Measurements from ENCODE around the gene ENAH.

The ENAH gene

GRCh38 chr1:225595974-225596551 lies 56.9 kb downstream of the ENAH start:
- Histone ChIP-seq H3K4me1 (ENCODE audit: control insufficient read depth in 2 of 2, insufficient read depth in 2 of 2, low read length in 2 of 2) (no peaks in the 10 kb centered on the region), H3K36me3 (ENCODE audit: control insufficient read depth in 2 of 2, insufficient read depth in 2 of 2, low read length in 2 of 2) (no peaks in the 10 kb centered on the region), H3K9me3 (ENCODE audit: control insufficient read depth in 2 of 2, low read length in 2 of 2) (no peaks in the 10 kb centered on the region), H3K4me3 (ENCODE audit: low read length in 2 of 2) (no peak overlapping the region), H3K27me3 (ENCODE audit: control insufficient read depth in 2 of 2, insufficient read depth in 2 of 2, low read length in 2 of 2) (no peaks in the 10 kb centered on the region), H3K27ac (ENCODE audit: low read depth in 2 of 2, low read length in 2 of 2) (no peak overlapping the region), H3K9ac (ENCODE audit: low read depth in 1 of 2, low read length in 2 of 2) (no peak overlapping the region)

GRCh38 chr1:225595452-225595851 lies 57.5 kb downstream of the ENAH start:
- H3K36me3 ChIP-seq (ENCODE audit: control insufficient read depth in 2 of 2, insufficient read depth in 2 of 2, low read length in 2 of 2) = no peaks in the 10 kb centered on the region
- no peak overlapping the region for H3K27ac ChIP-seq (ENCODE audit: low read depth in 2 of 2, low read length in 2 of 2)
- H3K27me3 ChIP-seq (ENCODE audit: control insufficient read depth in 2 of 2, insufficient read depth in 2 of 2, low read length in 2 of 2) = no peaks in the 10 kb centered on the region
- H3K4me1 ChIP-seq (ENCODE audit: control insufficient read depth in 2 of 2, insufficient read depth in 2 of 2, low read length in 2 of 2) = no peaks in the 10 kb centered on the region
- no peak overlapping the region for H3K9ac ChIP-seq (ENCODE audit: low read depth in 1 of 2, low read length in 2 of 2)
- H3K4me3 ChIP-seq (ENCODE audit: low read length in 2 of 2) = no peak overlapping the region
- no peaks in the 10 kb centered on the region for H3K9me3 ChIP-seq (ENCODE audit: control insufficient read depth in 2 of 2, low read length in 2 of 2)

- no peak overlapping the region for H3K9ac ChIP-seq (ENCODE audit: low read depth in 1 of 2, low read length in 2 of 2)
- no peaks in the 10 kb centered on the region for H3K27me3 ChIP-seq (ENCODE audit: control insufficient read depth in 2 of 2, insufficient read depth in 2 of 2, low read length in 2 of 2)
- H3K27ac ChIP-seq (ENCODE audit: low read depth in 2 of 2, low read length in 2 of 2) = no peak overlapping the region
- no peaks in the 10 kb centered on the region for H3K36me3 ChIP-seq (ENCODE audit: control insufficient read depth in 2 of 2, insufficient read depth in 2 of 2, low read length in 2 of 2)
- H3K4me1 ChIP-seq (ENCODE audit: control insufficient read depth in 2 of 2, insufficient read depth in 2 of 2, low read length in 2 of 2) = no peaks in the 10 kb centered on the region
- H3K9me3 ChIP-seq (ENCODE audit: control insufficient read depth in 2 of 2, low read length in 2 of 2) = no peaks in the 10 kb centered on the region
- H3K4me3 ChIP-seq (ENCODE audit: low read length in 2 of 2) = no peak overlapping the region
These were observed 59.5 kb downstream of the ENAH start for GRCh38 chr1:225593414-225593813.

- no peaks in the 10 kb centered on the region for H3K4me1 ChIP-seq (ENCODE audit: control insufficient read depth in 2 of 2, insufficient read depth in 2 of 2, low read length in 2 of 2)
- no peaks in the 10 kb centered on the region for H3K27me3 ChIP-seq (ENCODE audit: control insufficient read depth in 2 of 2, insufficient read depth in 2 of 2, low read length in 2 of 2)
- no peaks in the 10 kb centered on the region for H3K9me3 ChIP-seq (ENCODE audit: control insufficient read depth in 2 of 2, low read length in 2 of 2)
- H3K4me3 ChIP-seq (ENCODE audit: low read length in 2 of 2) = no peak overlapping the region
- H3K9ac ChIP-seq (ENCODE audit: low read depth in 1 of 2, low read length in 2 of 2) = no peak overlapping the region
- H3K27ac ChIP-seq (ENCODE audit: low read depth in 2 of 2, low read length in 2 of 2) = no peak overlapping the region
- no peaks in the 10 kb centered on the region for H3K36me3 ChIP-seq (ENCODE audit: control insufficient read depth in 2 of 2, insufficient read depth in 2 of 2, low read length in 2 of 2)
These were observed 60.4 kb downstream of the ENAH start for GRCh38 chr1:225592362-225593025.

GRCh38 chr1:225587310-225587709 lies 65.6 kb downstream of the ENAH start:
- Histone ChIP-seq H3K36me3 (ENCODE audit: control insufficient read depth in 2 of 2, insufficient read depth in 2 of 2, low read length in 2 of 2) (no peaks in the 10 kb centered on the region), H3K4me3 (ENCODE audit: low read length in 2 of 2) (no peak overlapping the region), H3K9me3 (ENCODE audit: control insufficient read depth in 2 of 2, low read length in 2 of 2) (no peaks in the 10 kb centered on the region), H3K9ac (ENCODE audit: low read depth in 1 of 2, low read length in 2 of 2) (no peak overlapping the region), H3K27me3 (ENCODE audit: control insufficient read depth in 2 of 2, insufficient read depth in 2 of 2, low read length in 2 of 2) (no peaks in the 10 kb centered on the region), H3K27ac (ENCODE audit: low read depth in 2 of 2, low read length in 2 of 2) (no peak overlapping the region), H3K4me1 (ENCODE audit: control insufficient read depth in 2 of 2, insufficient read depth in 2 of 2, low read length in 2 of 2) (no peaks in the 10 kb centered on the region)

GRCh38 chr1:225581186-225581585 lies 71.7 kb downstream of the ENAH start:
- Histone ChIP-seq H3K27me3 (ENCODE audit: control insufficient read depth in 2 of 2, insufficient read depth in 2 of 2, low read length in 2 of 2) (no peaks in the 10 kb centered on the region), H3K9ac (ENCODE audit: low read depth in 1 of 2, low read length in 2 of 2) (no peak overlapping the region), H3K4me3 (ENCODE audit: low read length in 2 of 2) (no peak overlapping the region), H3K4me1 (ENCODE audit: control insufficient read depth in 2 of 2, insufficient read depth in 2 of 2, low read length in 2 of 2) (no peaks in the 10 kb centered on the region), H3K9me3 (ENCODE audit: control insufficient read depth in 2 of 2, low read length in 2 of 2) (no peaks in the 10 kb centered on the region), H3K36me3 (ENCODE audit: control insufficient read depth in 2 of 2, insufficient read depth in 2 of 2, low read length in 2 of 2) (no peaks in the 10 kb centered on the region), H3K27ac (ENCODE audit: low read depth in 2 of 2, low read length in 2 of 2) (no peak overlapping the region)

GRCh38 chr1:225580238-225581099 lies 72.5 kb downstream of the ENAH start:
- Histone ChIP-seq H3K27me3 (ENCODE audit: control insufficient read depth in 2 of 2, insufficient read depth in 2 of 2, low read length in 2 of 2) (no peaks in the 10 kb centered on the region), H3K4me3 (ENCODE audit: low read length in 2 of 2) (no peak overlapping the region), H3K9ac (ENCODE audit: low read depth in 1 of 2, low read length in 2 of 2) (no peak overlapping the region), H3K9me3 (ENCODE audit: control insufficient read depth in 2 of 2, low read length in 2 of 2) (no peaks in the 10 kb centered on the region), H3K4me1 (ENCODE audit: control insufficient read depth in 2 of 2, insufficient read depth in 2 of 2, low read length in 2 of 2) (no peaks in the 10 kb centered on the region), H3K27ac (ENCODE audit: low read depth in 2 of 2, low read length in 2 of 2) (no peak overlapping the region), H3K36me3 (ENCODE audit: control insufficient read depth in 2 of 2, insufficient read depth in 2 of 2, low read length in 2 of 2) (no peaks in the 10 kb centered on the region)

- Histone ChIP-seq H3K36me3 (ENCODE audit: control insufficient read depth in 2 of 2, insufficient read depth in 2 of 2, low read length in 2 of 2) (no peaks in the 10 kb centered on the region), H3K4me1 (ENCODE audit: control insufficient read depth in 2 of 2, insufficient read depth in 2 of 2, low read length in 2 of 2) (no peaks in the 10 kb centered on the region), H3K9me3 (ENCODE audit: control insufficient read depth in 2 of 2, low read length in 2 of 2) (no peaks in the 10 kb centered on the region), H3K27me3 (ENCODE audit: control insufficient read depth in 2 of 2, insufficient read depth in 2 of 2, low read length in 2 of 2) (no peaks in the 10 kb centered on the region), H3K4me3 (ENCODE audit: low read length in 2 of 2) (no peak overlapping the region), H3K9ac (ENCODE audit: low read depth in 1 of 2, low read length in 2 of 2) (no peak overlapping the region), H3K27ac (ENCODE audit: low read depth in 2 of 2, low read length in 2 of 2) (no peak overlapping the region)
These were observed 74.5 kb downstream of the ENAH start for GRCh38 chr1:225578251-225578977.

GRCh38 chr1:225577241-225577640 lies 75.7 kb downstream of the ENAH start:
- Histone ChIP-seq H3K27me3 (ENCODE audit: control insufficient read depth in 2 of 2, insufficient read depth in 2 of 2, low read length in 2 of 2) (no peaks in the 10 kb centered on the region), H3K9me3 (ENCODE audit: control insufficient read depth in 2 of 2, low read length in 2 of 2) (no peaks in the 10 kb centered on the region), H3K36me3 (ENCODE audit: control insufficient read depth in 2 of 2, insufficient read depth in 2 of 2, low read length in 2 of 2) (no peaks in the 10 kb centered on the region), H3K27ac (ENCODE audit: low read depth in 2 of 2, low read length in 2 of 2) (no peak overlapping the region), H3K4me3 (ENCODE audit: low read length in 2 of 2) (no peak overlapping the region), H3K4me1 (ENCODE audit: control insufficient read depth in 2 of 2, insufficient read depth in 2 of 2, low read length in 2 of 2) (no peaks in the 10 kb centered on the region), H3K9ac (ENCODE audit: low read depth in 1 of 2, low read length in 2 of 2) (no peak overlapping the region)

- no peak overlapping the region for H3K4me3 ChIP-seq (ENCODE audit: low read length in 2 of 2)
- H3K9ac ChIP-seq (ENCODE audit: low read depth in 1 of 2, low read length in 2 of 2) = no peak overlapping the region
- H3K4me1 ChIP-seq (ENCODE audit: control insufficient read depth in 2 of 2, insufficient read depth in 2 of 2, low read length in 2 of 2) = no peaks in the 10 kb centered on the region
- no peaks in the 10 kb centered on the region for H3K27me3 ChIP-seq (ENCODE audit: control insufficient read depth in 2 of 2, insufficient read depth in 2 of 2, low read length in 2 of 2)
- H3K36me3 ChIP-seq (ENCODE audit: control insufficient read depth in 2 of 2, insufficient read depth in 2 of 2, low read length in 2 of 2) = no peaks in the 10 kb centered on the region
- H3K9me3 ChIP-seq (ENCODE audit: control insufficient read depth in 2 of 2, low read length in 2 of 2) = no peaks in the 10 kb centered on the region
- no peak overlapping the region for H3K27ac ChIP-seq (ENCODE audit: low read depth in 2 of 2, low read length in 2 of 2)
These were observed 79.7 kb downstream of the ENAH start for GRCh38 chr1:225573216-225573615.
